H9 (cell line): Measurements from ENCODE around the gene IWS1. TPM values are rescaled to one million over a fixed set of nuclear protein-coding genes. Genes with fewer than 3 reads are reported as not detected.

Source experiments
- DNase-seq: peaks from one replicate; pipeline ENCODE4 v3.0.0-alpha.2; 2017
- H2AFZ ChIP-seq: one replicate; pipeline ENCODE4 v1.6.1; 2013; ENCODE audit warnings: mild to moderate bottlenecking, low read length, control low read depth, moderate library complexity
- H2AK5ac ChIP-seq: 2 replicates; pipeline ENCODE4 v1.6.1; 2013; ENCODE audit warnings: low read length, control low read depth, mixed read lengths; ENCODE audit not compliant: insufficient read length
- H2BK120ac ChIP-seq: one replicate; pipeline ENCODE4 v1.6.1; 2013; ENCODE audit warnings: low read depth, mild to moderate bottlenecking, low read length, control low read depth, inconsistent platforms; ENCODE audit not compliant: poor library complexity, severe bottlenecking
- H2BK12ac ChIP-seq: 2 replicates; pipeline ENCODE4 v1.6.1; 2013; ENCODE audit warnings: low read length, control low read depth, mixed read lengths, low read depth; ENCODE audit not compliant: insufficient read length
- H2BK15ac ChIP-seq: 2 replicates; pipeline ENCODE4 v1.6.1; 2013; ENCODE audit warnings: low read depth, low read length, control low read depth
- H2BK20ac ChIP-seq: one replicate; pipeline ENCODE4 v1.6.1; 2013; ENCODE audit warnings: low read depth, mild to moderate bottlenecking, low read length, control low read depth, inconsistent platforms; ENCODE audit not compliant: poor library complexity, severe bottlenecking
- H2BK5ac ChIP-seq: 2 replicates; pipeline ENCODE4 v1.6.1; 2013; ENCODE audit warnings: low read length, control low read depth, mixed read lengths; ENCODE audit not compliant: insufficient read length
- H3K14ac ChIP-seq: 2 replicates; pipeline ENCODE4 v1.6.1; 2013; ENCODE audit warnings: low read length, control low read depth; ENCODE audit not compliant: insufficient read depth
- H3K18ac ChIP-seq: 2 replicates; pipeline ENCODE4 v1.6.1; 2013; ENCODE audit warnings: low read depth, mild to moderate bottlenecking, mixed read lengths, low read length, control low read depth; ENCODE audit not compliant: insufficient read length
- H3K23ac ChIP-seq: 2 replicates; pipeline ENCODE4 v1.6.1; 2013; ENCODE audit warnings: low read length, control low read depth, mixed read lengths, low read depth; ENCODE audit not compliant: insufficient read length
- H3K23me2 ChIP-seq: 2 replicates; pipeline ENCODE4 v1.6.1; 2013; ENCODE audit warnings: low read depth, mild to moderate bottlenecking, mixed read lengths, low read length, control low read depth; ENCODE audit not compliant: insufficient read length, poor library complexity, severe bottlenecking
- H3K27ac ChIP-seq: 2 replicates; pipeline ENCODE4 v1.5.1; 2013; ENCODE audit warnings: low read length, control low read depth, mixed read lengths, low read depth; ENCODE audit not compliant: insufficient read length
- H3K27me3 ChIP-seq: 2 replicates; pipeline ENCODE4 v1.6.1; 2013; ENCODE audit warnings: low read length, control low read depth, inconsistent platforms; ENCODE audit not compliant: insufficient read depth
- H3K4ac ChIP-seq: 2 replicates; pipeline ENCODE4 v1.6.1; 2013; ENCODE audit warnings: low read depth, mild to moderate bottlenecking, control low read depth, inconsistent platforms, low read length, moderate library complexity
- H3K4me1 ChIP-seq: 2 replicates; pipeline ENCODE4 v1.6.1; 2013; ENCODE audit warnings: low read length, control low read depth, inconsistent platforms; ENCODE audit not compliant: insufficient read depth
- H3K4me2 ChIP-seq: 2 replicates; pipeline ENCODE4 v1.6.1; 2013; ENCODE audit warnings: low read length, control low read depth, mixed read lengths; ENCODE audit not compliant: insufficient read length, insufficient read depth
- H3K56ac ChIP-seq: 2 replicates; pipeline ENCODE4 v1.6.1; 2013; ENCODE audit warnings: low read depth, mild to moderate bottlenecking, mixed read lengths, low read length, control low read depth; ENCODE audit not compliant: insufficient read length
- H3K79me1 ChIP-seq: 2 replicates; pipeline ENCODE4 v1.6.1; 2013; ENCODE audit warnings: low read depth, mild to moderate bottlenecking, moderate library complexity, low read length, control low read depth, inconsistent platforms; ENCODE audit not compliant: insufficient read depth, poor library complexity, severe bottlenecking
- H3K79me2 ChIP-seq: 2 replicates; pipeline ENCODE4 v1.6.1; 2013; ENCODE audit warnings: low read length, control low read depth, inconsistent platforms; ENCODE audit not compliant: insufficient read depth
- H3K9ac ChIP-seq: 2 replicates; pipeline ENCODE4 v1.6.1; 2013; ENCODE audit warnings: low read length, control low read depth, mixed read lengths; ENCODE audit not compliant: insufficient read length; ENCODE audit errors: extremely low read depth
- H3K9me3 ChIP-seq: one replicate; pipeline ENCODE4 v1.6.1; 2013; ENCODE audit warnings: low read depth, low read length, inconsistent platforms; ENCODE audit not compliant: control insufficient read depth
- H3T11ph ChIP-seq: one replicate; pipeline ENCODE4 v1.6.1; 2013; ENCODE audit warnings: mild to moderate bottlenecking, low read length, control low read depth, inconsistent platforms
- H4K20me1 ChIP-seq: one replicate; pipeline ENCODE4 v1.6.1; 2013; ENCODE audit not compliant: control insufficient read depth, insufficient read length, insufficient read depth
- H4K5ac ChIP-seq: 2 replicates; pipeline ENCODE4 v1.6.1; 2013; ENCODE audit warnings: low read depth, mild to moderate bottlenecking, mixed read lengths, low read length, control low read depth; ENCODE audit not compliant: insufficient read length
- H4K8ac ChIP-seq: replicated peaks from 2 replicates; pipeline ENCODE4 v1.6.1; 2013; ENCODE audit warnings: low read length, control low read depth, mixed read lengths, low read depth; ENCODE audit not compliant: insufficient read length
- H4K91ac ChIP-seq: 2 replicates; pipeline ENCODE4 v1.6.1; 2013; ENCODE audit warnings: low read depth, mild to moderate bottlenecking, moderate library complexity, mixed read lengths, low read length, control low read depth; ENCODE audit not compliant: insufficient read length
- H3K27ac Mint-ChIP-seq, 3 experiments: 2 replicates in 2 of 3; 3 replicates in 1 of 3; pipeline ENCODE4 v1.8.0; 2020 to 2021; ENCODE audit warnings: mixed read lengths in 3 of 3, mild to moderate bottlenecking in 1 of 3, moderate library complexity in 1 of 3
- H3K27me3 Mint-ChIP-seq: 2 replicates; pipeline ENCODE4 v1.8.0; 2021; ENCODE audit warnings: low read depth, mild to moderate bottlenecking, moderate library complexity, mixed read lengths
- H3K36me3 Mint-ChIP-seq, 3 experiments: 2 replicates in 2 of 3; 3 replicates in 1 of 3; pipeline ENCODE4 v1.8.0; 2020 to 2021; ENCODE audit warnings: low read depth in 3 of 3, mixed read lengths in 3 of 3; ENCODE audit not compliant: insufficient read depth in 1 of 3
- H3K4me1 Mint-ChIP-seq, 2 experiments: 2 replicates each; pipeline ENCODE4 v1.8.0; 2020; ENCODE audit warnings: mixed read lengths in 2 of 2
- H3K4me3 Mint-ChIP-seq, 2 experiments: 2 replicates in 1 of 2; 3 replicates in 1 of 2; pipeline ENCODE4 v1.8.0; 2020 to 2021; ENCODE audit warnings: mild to moderate bottlenecking in 2 of 2, mixed read lengths in 2 of 2, moderate library complexity in 1 of 2
- H3K9me3 Mint-ChIP-seq, 2 experiments: 2 replicates in 1 of 2; 3 replicates in 1 of 2; pipeline ENCODE4 v1.8.0; 2020; ENCODE audit warnings: mild to moderate bottlenecking in 2 of 2, mixed read lengths in 2 of 2, moderate library complexity in 1 of 2
- WGBS: extraction: QIAGEN DNeasy Blood & Tissue Kit; methylation state at CpG from one replicate; pipeline ENCODE4 v1.1.7; 2013; ENCODE audit warnings: missing lambda C conversion rate, low lambda C conversion rate, mixed read lengths; ENCODE audit not compliant: insufficient read length; ENCODE audit errors: extremely low coverage; 5-methylcytosine and 5-hydroxymethylcytosine counted together
- total RNA-seq: library from RNA; stranded (reverse); gene quantifications from 2 replicates; pipeline ENCODE4 v1.2.1, GENCODE V29; 2021
- TF ChIP-seq, protein P1 (sequence below): fragments of 200-600 bp; sonication (generic); conservative IDR thresholded peaks from 3 replicates; pipeline ENCODE4 v1.8.0; 2021; ENCODE audit warnings: antibody characterized with exemption, mild to moderate bottlenecking

IWS1 gene
- total RNA-seq, 1 experiment from 2014 or later = 66.2 TPM

DNA sequence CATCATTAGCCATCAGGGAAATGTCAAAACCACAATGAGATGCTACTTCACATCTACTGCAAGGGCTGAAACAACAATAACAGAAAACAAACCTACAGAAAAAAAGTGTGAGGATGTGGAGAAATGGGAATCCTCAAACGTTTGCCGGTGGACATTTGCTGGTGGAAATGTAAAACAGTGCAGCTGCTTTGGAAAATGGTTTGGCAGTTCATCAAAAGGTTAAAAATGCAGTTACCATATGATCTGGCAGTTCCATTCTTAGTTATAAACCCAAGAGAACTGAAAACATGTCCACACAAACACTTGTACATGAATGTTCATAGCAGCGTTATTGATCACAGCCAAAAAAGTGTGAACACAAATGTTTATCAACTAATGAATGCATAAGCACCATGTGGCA lies 63.8 kb downstream of the IWS1 start:
- no peak overlapping the region for H2BK12ac ChIP-seq
- no peak overlapping the region for H2BK5ac ChIP-seq
- H4K5ac ChIP-seq = no peak overlapping the region
- WGBS = no CpG with 5 or more reads among the region's 3 CpGs
- no peak overlapping the region for H3K18ac ChIP-seq
- no peaks in the 10 kb centered on the region for H3K9me3 ChIP-seq
- no peak overlapping the region for H2BK120ac ChIP-seq
- no peaks in the 10 kb centered on the region; a peak in 2 of 7 replicates for H3K36me3 Mint-ChIP-seq
- H4K91ac ChIP-seq = no peak overlapping the region
- H3K4me1 Mint-ChIP-seq = peaks cover 28% of the 10 kb centered on the region in 2 experiments
- H3K4me2 ChIP-seq = no peak overlapping the region
- H3K23me2 ChIP-seq = no peaks in the 10 kb centered on the region
- no peak overlapping the region for H3K9ac ChIP-seq
- H2AK5ac ChIP-seq = no peak overlapping the region
- H4K8ac ChIP-seq = no peak overlapping the region
- no peaks in the 10 kb centered on the region for H3K79me1 ChIP-seq
- H4K20me1 ChIP-seq = no peaks in the 10 kb centered on the region
- no peak overlapping the region for H3K4ac ChIP-seq
- no peak overlapping the region for H3K27ac Mint-ChIP-seq
- H2AFZ ChIP-seq = no peak overlapping the region
- no peak overlapping the region for H2BK15ac ChIP-seq
- no peak overlapping the region for H3T11ph ChIP-seq
- DNase-seq = no peak
- no peaks in the 10 kb centered on the region for H3K79me2 ChIP-seq
- no peak overlapping the region for H2BK20ac ChIP-seq
- no peaks in the 10 kb centered on the region for H3K9me3 Mint-ChIP-seq
- peaks cover 2% of the 10 kb centered on the region; the same call in 1 of the 2 replicates for H3K4me1 ChIP-seq
- H3K27me3 Mint-ChIP-seq = no peaks in the 10 kb centered on the region
- no peak overlapping the region for H3K23ac ChIP-seq
- H3K56ac ChIP-seq = no peak overlapping the region
- no peak overlapping the region for H3K4me3 Mint-ChIP-seq
- H3K14ac ChIP-seq = no peak overlapping the region
- H3K27ac ChIP-seq = no peak overlapping the region
- no peaks in the 10 kb centered on the region for H3K27me3 ChIP-seq
- TF ChIP-seq, protein P1, sequence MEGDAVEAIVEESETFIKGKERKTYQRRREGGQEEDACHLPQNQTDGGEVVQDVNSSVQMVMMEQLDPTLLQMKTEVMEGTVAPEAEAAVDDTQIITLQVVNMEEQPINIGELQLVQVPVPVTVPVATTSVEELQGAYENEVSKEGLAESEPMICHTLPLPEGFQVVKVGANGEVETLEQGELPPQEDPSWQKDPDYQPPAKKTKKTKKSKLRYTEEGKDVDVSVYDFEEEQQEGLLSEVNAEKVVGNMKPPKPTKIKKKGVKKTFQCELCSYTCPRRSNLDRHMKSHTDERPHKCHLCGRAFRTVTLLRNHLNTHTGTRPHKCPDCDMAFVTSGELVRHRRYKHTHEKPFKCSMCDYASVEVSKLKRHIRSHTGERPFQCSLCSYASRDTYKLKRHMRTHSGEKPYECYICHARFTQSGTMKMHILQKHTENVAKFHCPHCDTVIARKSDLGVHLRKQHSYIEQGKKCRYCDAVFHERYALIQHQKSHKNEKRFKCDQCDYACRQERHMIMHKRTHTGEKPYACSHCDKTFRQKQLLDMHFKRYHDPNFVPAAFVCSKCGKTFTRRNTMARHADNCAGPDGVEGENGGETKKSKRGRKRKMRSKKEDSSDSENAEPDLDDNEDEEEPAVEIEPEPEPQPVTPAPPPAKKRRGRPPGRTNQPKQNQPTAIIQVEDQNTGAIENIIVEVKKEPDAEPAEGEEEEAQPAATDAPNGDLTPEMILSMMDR = no peak
